HCT116 (cell line): ENCODE data around the gene SRA1. TPM values are rescaled to one million over a fixed set of nuclear protein-coding genes. Genes with fewer than 3 reads are reported as not detected.
"Not testable (repeated sequence)": the region's sequence is repeated elsewhere in the genome, so short reads cannot be mapped to it uniquely, and the experiment has no call there.

Experiments used
- ATAC-seq: fragments of 200-7000 bp; cut with Tn5 transposase; 2 replicates; pipeline ENCODE4 v1.9.1; 2020; ENCODE audit warnings: mild to moderate bottlenecking, moderate library complexity
- BruUV-seq: library from RNA; stranded (reverse); fragments of 400-500 nt; replicated peaks from 2 replicates; lab custom pipeline; 2021; lab: Mats Ljungman, UMichigan
- CTCF ChIA-PET: fragments of 300-600 bp; sonication (Branson Sonifier 250); formaldehyde crosslinking; loops from one replicate; lab custom pipeline; 2021; ENCODE audit warnings: antibody characterized with exemption; lab: Charles Lee
- POLR2A ChIA-PET: fragments of 300-600, 350-600 bp; sonication (Branson Sonifier 250); formaldehyde crosslinking; loops from one replicate; lab custom pipeline; 2021; ENCODE audit warnings: antibody characterized with exemption; lab: Charles Lee
- RAD21 ChIA-PET, 2 experiments: fragments of 300-600 bp; sonication (Branson Sonifier 250); formaldehyde crosslinking; loops; one replicate each; lab custom pipeline; 2023; ENCODE audit warnings: low total read pairs in 2 of 2; ENCODE audit not compliant: uncharacterized antibody in 2 of 2, unreplicated experiment in 2 of 2, low non-redundant PET in 1 of 2; lab: Charles Lee
- DNase-seq: peaks from one replicate; pipeline ENCODE4 v3.0.0-alpha.2; 2010; ENCODE audit warnings: low read depth, low spot score
- H2AFZ ChIP-seq: fragments of 200-600 bp; shearing (Covaris generic), sonication (generic); 2 replicates; pipeline ENCODE4 v1.6.1; 2017; ENCODE audit warnings: low read depth, mixed run types, mixed read lengths, antibody characterized with exemption, low read length; ENCODE audit not compliant: poor library complexity, severe bottlenecking
- H3K27ac ChIP-seq: 2 replicates; pipeline ENCODE4 v1.5.1; 2012; ENCODE audit warnings: low read depth, low read length
- H3K27me3 ChIP-seq: fragments of 200-600 bp; sonication (generic); 2 replicates; pipeline ENCODE4 v1.6.1; 2016; ENCODE audit warnings: mixed run types, low read length, mixed read lengths; ENCODE audit not compliant: insufficient read depth
- H3K36me3 ChIP-seq, 2 experiments: fragments of 200-500 bp in 1 of 2; fragments of 200-600 bp in 1 of 2; sonication (Bioruptor generic) in 1 of 2; sonication (generic) in 1 of 2; 2 replicates each; pipeline versions ENCODE4 v1.5.1 to v1.6.1; 2014 to 2016; ENCODE audit warnings: low read length in 2 of 2, inconsistent platforms in 1 of 2, mixed read lengths in 1 of 2, mixed run types in 1 of 2; ENCODE audit not compliant: insufficient read depth in 2 of 2, control insufficient read depth in 1 of 2
- H3K4me1 ChIP-seq, 2 experiments: fragments of 200-600 bp in 1 of 2; sonication (generic) in 1 of 2; 2 replicates each; pipeline versions ENCODE4 v1.5.1 to v1.6.1; 2012 to 2017; ENCODE audit warnings: low read length in 2 of 2, inconsistent platforms in 1 of 2, mild to moderate bottlenecking in 1 of 2, mixed read lengths in 1 of 2, mixed run types in 1 of 2, moderate library complexity in 1 of 2; ENCODE audit not compliant: insufficient read depth in 2 of 2, control insufficient read depth in 1 of 2
- H3K4me2 ChIP-seq: fragments of 200-600 bp; sonication (generic); 2 replicates; pipeline ENCODE4 v1.6.1; 2017; ENCODE audit warnings: mixed run types, low read length, mixed read lengths
- H3K4me3 ChIP-seq, 2 experiments: fragments of 200-600 bp in 1 of 2; sonication (generic) in 1 of 2; replicated peaks in 1 of 2; 2 replicates each; pipeline ENCODE4 v1.5.1; 2011 to 2016; ENCODE audit warnings: low read length in 2 of 2, control low read depth in 1 of 2, low read depth in 1 of 2, mild to moderate bottlenecking in 1 of 2, mixed read lengths in 1 of 2, mixed run types in 1 of 2
- H3K79me2 ChIP-seq: fragments of 200-600 bp; sonication (generic); 2 replicates; pipeline ENCODE4 v1.6.1; 2017; ENCODE audit warnings: mild to moderate bottlenecking, mixed run types, low read length, moderate library complexity, mixed read lengths; ENCODE audit not compliant: insufficient read depth
- H3K9ac ChIP-seq: fragments of 200-600 bp; sonication (generic); 2 replicates; pipeline ENCODE4 v1.6.1; 2016; ENCODE audit warnings: low read length, mixed read lengths
- H3K9me2 ChIP-seq: fragments of 200-600 bp; sonication (generic), shearing (Covaris generic); 2 replicates; pipeline ENCODE4 v1.6.1; 2017; ENCODE audit warnings: mixed run types, mild to moderate bottlenecking, moderate library complexity; ENCODE audit not compliant: insufficient read depth
- H3K9me3 ChIP-seq, 2 experiments: fragments of 200-500 bp in 1 of 2; fragments of 200-600 bp in 1 of 2; sonication (Bioruptor generic) in 1 of 2; sonication (generic) in 1 of 2; 2 replicates each; pipeline ENCODE4 v1.6.1; 2014 to 2017; ENCODE audit warnings: low read length in 2 of 2, mixed read lengths in 2 of 2, inconsistent platforms in 1 of 2, low read depth in 1 of 2, mild to moderate bottlenecking in 1 of 2, mixed run types in 1 of 2, moderate library complexity in 1 of 2; ENCODE audit not compliant: control insufficient read depth in 1 of 2, insufficient read depth in 1 of 2
- H4K20me1 ChIP-seq: fragments of 200-600 bp; sonication (generic), shearing (Covaris generic); 2 replicates; pipeline ENCODE4 v1.6.1; 2017; ENCODE audit warnings: mixed run types, mild to moderate bottlenecking, moderate library complexity; ENCODE audit not compliant: insufficient read depth
- POLR2AphosphoS5 ChIP-seq: IDR thresholded peaks from 2 replicates; pipeline ENCODE4 v1.6.1; 2011; ENCODE audit warnings: mild to moderate bottlenecking, low read depth, low read length, moderate library complexity
- TCF7L2 ChIP-seq: IDR thresholded peaks from 2 replicates; pipeline ENCODE4 v1.7.0; 2011; ENCODE audit warnings: borderline replicate concordance, inconsistent platforms; ENCODE audit not compliant: insufficient read depth, insufficient read length; ENCODE audit errors: extremely low read depth
- intact Hi-C: fragments of 100-400 bp; cut with micrococcal nuclease; formaldehyde crosslinking; loops from 2 replicates; pipeline ENCODE4 v1.10.0; 2022
- total RNA-seq: library from RNA; stranded (reverse); gene quantifications from one replicate; pipeline ENCODE4 v1.2.1, GENCODE V29; 2021; ENCODE audit not compliant: unreplicated experiment
- TF ChIP-seq, protein P1 (sequence below), 3 experiments: fragments of 200-600 bp in 1 of 3; sonication (generic) in 1 of 3; IDR thresholded peaks in 2 of 3; conservative IDR thresholded peaks in 1 of 3; 2 replicates each; pipeline ENCODE4 v1.5.1; 2012 to 2017; ENCODE audit warnings: low read depth in 2 of 3, low read length in 2 of 3, antibody characterized with exemption in 1 of 3, borderline replicate concordance in 1 of 3, control low read depth in 1 of 3, mild to moderate bottlenecking in 1 of 3, mixed read lengths in 1 of 3, mixed run types in 1 of 3, moderate library complexity in 1 of 3; ENCODE audit not compliant: insufficient read depth in 1 of 3
- TF ChIP-seq, protein P2 (sequence below): IDR thresholded peaks from 2 replicates; pipeline ENCODE4 v1.6.1; 2012

The SRA1 gene
- total RNA-seq, 1 experiment from 2014 or later, result 41.7 TPM

DNA sequence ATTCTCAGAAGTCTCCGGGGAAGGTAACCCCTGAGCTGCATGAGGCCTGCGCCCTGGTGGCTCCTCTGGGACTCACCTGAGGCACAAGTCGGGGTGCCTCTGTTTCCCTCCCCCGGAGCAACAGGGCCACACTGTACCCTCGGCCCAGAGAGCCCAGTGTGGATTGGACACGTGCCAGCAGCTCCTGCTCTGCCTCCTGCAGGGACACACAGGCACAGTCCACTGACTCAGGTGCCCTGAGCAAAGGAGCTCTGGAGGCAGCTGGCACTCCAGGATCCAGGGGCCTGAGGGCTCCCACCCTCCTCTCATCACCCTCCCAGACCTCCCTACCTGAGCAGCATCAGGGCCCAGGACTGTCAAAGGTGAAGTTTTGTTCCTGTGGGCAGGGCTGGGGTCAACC is 36.9 kb upstream of the SRA1 start:
- TF ChIP-seq, protein P1, sequence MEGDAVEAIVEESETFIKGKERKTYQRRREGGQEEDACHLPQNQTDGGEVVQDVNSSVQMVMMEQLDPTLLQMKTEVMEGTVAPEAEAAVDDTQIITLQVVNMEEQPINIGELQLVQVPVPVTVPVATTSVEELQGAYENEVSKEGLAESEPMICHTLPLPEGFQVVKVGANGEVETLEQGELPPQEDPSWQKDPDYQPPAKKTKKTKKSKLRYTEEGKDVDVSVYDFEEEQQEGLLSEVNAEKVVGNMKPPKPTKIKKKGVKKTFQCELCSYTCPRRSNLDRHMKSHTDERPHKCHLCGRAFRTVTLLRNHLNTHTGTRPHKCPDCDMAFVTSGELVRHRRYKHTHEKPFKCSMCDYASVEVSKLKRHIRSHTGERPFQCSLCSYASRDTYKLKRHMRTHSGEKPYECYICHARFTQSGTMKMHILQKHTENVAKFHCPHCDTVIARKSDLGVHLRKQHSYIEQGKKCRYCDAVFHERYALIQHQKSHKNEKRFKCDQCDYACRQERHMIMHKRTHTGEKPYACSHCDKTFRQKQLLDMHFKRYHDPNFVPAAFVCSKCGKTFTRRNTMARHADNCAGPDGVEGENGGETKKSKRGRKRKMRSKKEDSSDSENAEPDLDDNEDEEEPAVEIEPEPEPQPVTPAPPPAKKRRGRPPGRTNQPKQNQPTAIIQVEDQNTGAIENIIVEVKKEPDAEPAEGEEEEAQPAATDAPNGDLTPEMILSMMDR (IDR thresholded peaks at IDR 0.05 in 2 of 3, conservative IDR thresholded peaks at IDR 0.05 in 1 of 3; ENCODE audit: borderline replicate concordance in 1 of 3, insufficient read depth in 1 of 3, low read depth in 2 of 3, low read length in 2 of 3), result no peak
- no peak for TF ChIP-seq TCF7L2
- TF ChIP-seq, protein P2, sequence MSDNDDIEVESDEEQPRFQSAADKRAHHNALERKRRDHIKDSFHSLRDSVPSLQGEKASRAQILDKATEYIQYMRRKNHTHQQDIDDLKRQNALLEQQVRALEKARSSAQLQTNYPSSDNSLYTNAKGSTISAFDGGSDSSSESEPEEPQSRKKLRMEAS, result no peak
- TF ChIP-seq POLR2AphosphoS5, result no peak
- ATAC-seq, result peak; percentile 38; the same call in 1 of the 2 replicates
- no peak for DNase-seq
- ChIA-PET CTCF (no interaction called here), POLR2A (no interaction called here), RAD21 (no interaction called here)
- no peak overlapping the region for H3K27ac ChIP-seq
- no peaks in the 10 kb centered on the region; a peak in 1 of 4 replicates for H3K4me1 ChIP-seq
- no peaks in the 10 kb centered on the region for H3K27me3 ChIP-seq
- H3K4me3 ChIP-seq, result no peak overlapping the region
- no peak overlapping the region for H2AFZ ChIP-seq
- no peak overlapping the region for H3K4me2 ChIP-seq
- no peaks in the 10 kb centered on the region for H4K20me1 ChIP-seq
- no peaks in the 10 kb centered on the region for H3K9me3 ChIP-seq
- intact Hi-C loops, result no loop called here
- H3K79me2 ChIP-seq, result no peaks in the 10 kb centered on the region
- BruUV-seq, result no TSS peak
- H3K9me2 ChIP-seq, result no peaks in the 10 kb centered on the region
- no peaks in the 10 kb centered on the region for H3K36me3 ChIP-seq
- no peak overlapping the region for H3K9ac ChIP-seq

DNA sequence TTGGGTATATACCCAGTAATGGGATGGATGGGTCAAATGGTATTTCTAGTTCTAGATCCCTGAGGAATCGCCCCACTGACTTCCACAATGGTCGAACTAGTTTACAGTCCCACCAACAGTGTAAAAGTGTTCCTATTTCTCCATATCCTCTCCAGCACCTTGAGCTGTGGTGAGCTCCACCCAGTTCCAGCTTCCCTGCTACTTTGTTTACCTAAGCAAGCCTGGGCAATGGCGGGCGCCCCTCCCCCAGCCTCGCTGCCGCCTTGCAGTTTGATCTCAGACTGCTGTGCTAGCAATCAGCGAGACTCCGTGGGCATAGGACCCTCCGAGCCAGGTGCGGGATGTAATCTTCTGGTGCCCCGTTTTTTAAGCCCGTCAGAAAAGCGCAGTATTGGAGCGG is 35.8 kb upstream of the SRA1 start:
- ATAC-seq, H3K79me2 ChIP-seq, H3K36me3 ChIP-seq, H2AFZ ChIP-seq, DNase-seq, RAD21 ChIA-PET, H3K4me3 ChIP-seq, POLR2A ChIA-PET, H3K9me2 ChIP-seq, intact Hi-C loops, H4K20me1 ChIP-seq, H3K9me3 ChIP-seq, H3K27me3 ChIP-seq, CTCF ChIA-PET, H3K4me2 ChIP-seq, H3K4me1 ChIP-seq, BruUV-seq, H3K9ac ChIP-seq, H3K27ac ChIP-seq: not testable (repeated sequence)
